ENCODE measurements around the gene FBXO31.
"Not testable (repeated sequence)": the region's sequence is repeated elsewhere in the genome, so short reads cannot be mapped to it uniquely, and the experiment has no call there.

Gene FBXO31

GRCh38 chr16:87380403-87380802, 3.2 kb downstream of the FBXO31 start:
- H2BK15ac ChIP-seq (ENCODE audit: low read length), result no peak overlapping the region
- H2BK12ac ChIP-seq (ENCODE audit: low read length), result peak overlapping the region; percentile 90
- H4K91ac ChIP-seq (ENCODE audit: low read depth, low read length, poor library complexity), result no peak overlapping the region
- H3K4me2 ChIP-seq (ENCODE audit: insufficient read depth, low read length, poor library complexity, severe bottlenecking), result no peak overlapping the region
- no peak overlapping the region for H2AFZ ChIP-seq (ENCODE audit: low read length)
- H3K9ac ChIP-seq (ENCODE audit: low read depth, low read length, poor library complexity), result no peak overlapping the region
- peaks cover 11% of the 10 kb centered on the region for H3K79me1 ChIP-seq (ENCODE audit: low read depth, low read length)
- no peak overlapping the region for H2BK5ac ChIP-seq (ENCODE audit: low read length)
- H2BK120ac ChIP-seq (ENCODE audit: low read depth, low read length), result no peak overlapping the region
- no peak overlapping the region for H3K27ac ChIP-seq (replicated peaks; ENCODE audit: low read length)
- no peak overlapping the region for H4K8ac ChIP-seq (ENCODE audit: low read depth, low read length)
- H3K36me3 ChIP-seq (replicated peaks in 1 of 2; ENCODE audit: control insufficient read depth in 2 of 2, insufficient read depth in 2 of 2, low read length in 2 of 2), result peaks cover 2 to 14% of the 10 kb centered on the region in 2 donors
- no peak overlapping the region for H3K23ac ChIP-seq (ENCODE audit: low read depth, low read length, poor library complexity)
- H2AK5ac ChIP-seq (ENCODE audit: low read depth, low read length), result no peak overlapping the region
- no peak overlapping the region for H3K18ac ChIP-seq (ENCODE audit: low read length)
- no peaks in the 10 kb centered on the region for H3K27me3 ChIP-seq (ENCODE audit: control insufficient read depth in 3 of 3, insufficient read depth in 3 of 3, low read depth in 1 of 3, low read length in 3 of 3)
- H3K4me3 ChIP-seq (ENCODE audit: low read length in 2 of 2), result no peak overlapping the region
- H3K4me1 ChIP-seq (ENCODE audit: control insufficient read depth in 2 of 2, insufficient read depth in 1 of 2, low read depth in 1 of 2, low read length in 2 of 2), result peaks cover 0 to 13% of the 10 kb centered on the region in 2 donors
- H3K9me3 ChIP-seq (replicated peaks in 1 of 2; ENCODE audit: control insufficient read depth in 2 of 2, insufficient read depth in 1 of 2, low read depth in 1 of 2, low read length in 2 of 2), result peaks cover 0 to 1% of the 10 kb centered on the region in 2 donors
- no peak overlapping the region for H3K4ac ChIP-seq (ENCODE audit: low read length)
- no peak for DNase-seq (ENCODE audit: low spot score)
- no peak overlapping the region for H3K14ac ChIP-seq (ENCODE audit: low read length)
- WGBS, 2 donors (ENCODE audit: extremely low coverage in 2 of 2, insufficient read length in 2 of 2, insufficient replicate concordance in 1 of 2), result no CpG with 5 or more reads among the region's 10 CpGs

- H3K4me1 ChIP-seq (ENCODE audit: control insufficient read depth in 2 of 2, insufficient read depth in 1 of 2, low read depth in 1 of 2, low read length in 2 of 2); H2AK5ac ChIP-seq (ENCODE audit: low read depth, low read length); H4K91ac ChIP-seq (ENCODE audit: low read depth, low read length, poor library complexity); H2BK15ac ChIP-seq (ENCODE audit: low read length); H3K4me3 ChIP-seq (ENCODE audit: low read length in 2 of 2); H2BK5ac ChIP-seq (ENCODE audit: low read length); H3K9ac ChIP-seq (ENCODE audit: low read depth, low read length, poor library complexity); H3K4ac ChIP-seq (ENCODE audit: low read length); H3K23ac ChIP-seq (ENCODE audit: low read depth, low read length, poor library complexity); H3K14ac ChIP-seq (ENCODE audit: low read length); H3K27me3 ChIP-seq (ENCODE audit: control insufficient read depth in 3 of 3, insufficient read depth in 3 of 3, low read depth in 1 of 3, low read length in 3 of 3); H3K18ac ChIP-seq (ENCODE audit: low read length); H2BK120ac ChIP-seq (ENCODE audit: low read depth, low read length); DNase-seq (ENCODE audit: low spot score); H3K27ac ChIP-seq (replicated peaks; ENCODE audit: low read length); H2AFZ ChIP-seq (ENCODE audit: low read length); H3K4me2 ChIP-seq (ENCODE audit: insufficient read depth, low read length, poor library complexity, severe bottlenecking); H2BK12ac ChIP-seq (ENCODE audit: low read length); H3K9me3 ChIP-seq (replicated peaks in 1 of 2; ENCODE audit: control insufficient read depth in 2 of 2, insufficient read depth in 1 of 2, low read depth in 1 of 2, low read length in 2 of 2); H4K8ac ChIP-seq (ENCODE audit: low read depth, low read length): not testable (repeated sequence)
- Histone ChIP-seq H3K79me1 (ENCODE audit: low read depth, low read length) (peaks cover 11% of the 10 kb centered on the region), H3K36me3 (replicated peaks in 1 of 2; ENCODE audit: control insufficient read depth in 2 of 2, insufficient read depth in 2 of 2, low read length in 2 of 2) (peaks cover 2 to 14% of the 10 kb centered on the region in 2 donors)
- no CpG with 5 or more reads among the region's 3 CpGs for WGBS, 2 donors (ENCODE audit: extremely low coverage in 2 of 2, insufficient read length in 2 of 2, insufficient replicate concordance in 1 of 2)
Measured at GRCh38 chr16:87379312-87379752, 4.2 kb downstream of the FBXO31 start.

- H3K27ac ChIP-seq (replicated peaks; ENCODE audit: low read length), result no peak overlapping the region
- no peak overlapping the region for H3K18ac ChIP-seq (ENCODE audit: low read length)
Measured at GRCh38 chr16:87376660-87377059, 6.9 kb downstream of the FBXO31 start.

GRCh38 chr16:87375426-87376135, 8.0 kb downstream of the FBXO31 start:
- DNase-seq (ENCODE audit: low spot score), result no peak
- Histone ChIP-seq H3K23ac (ENCODE audit: low read depth, low read length, poor library complexity) (no peak overlapping the region), H2BK15ac (ENCODE audit: low read length) (no peak overlapping the region), H3K36me3 (replicated peaks in 1 of 2; ENCODE audit: control insufficient read depth in 2 of 2, insufficient read depth in 2 of 2, low read length in 2 of 2) (peaks cover 2 to 8% of the 10 kb centered on the region in 2 donors), H2AK5ac (ENCODE audit: low read depth, low read length) (no peak overlapping the region), H3K4me1 (ENCODE audit: control insufficient read depth in 2 of 2, insufficient read depth in 1 of 2, low read depth in 1 of 2, low read length in 2 of 2) (peaks cover 0 to 4% of the 10 kb centered on the region in 2 donors), H3K4me2 (ENCODE audit: insufficient read depth, low read length, poor library complexity, severe bottlenecking) (no peak overlapping the region), H3K18ac (ENCODE audit: low read length) (no peak overlapping the region), H3K14ac (ENCODE audit: low read length) (no peak overlapping the region), H2BK12ac (ENCODE audit: low read length) (no peak overlapping the region), H3K4me3 (ENCODE audit: low read length in 2 of 2) (no peak overlapping the region), H3K4ac (ENCODE audit: low read length) (no peak overlapping the region), H2BK5ac (ENCODE audit: low read length) (no peak overlapping the region), H4K8ac (ENCODE audit: low read depth, low read length) (no peak overlapping the region), H3K27ac (replicated peaks; ENCODE audit: low read length) (no peak overlapping the region), H3K9ac (ENCODE audit: low read depth, low read length, poor library complexity) (no peak overlapping the region), H3K79me1 (ENCODE audit: low read depth, low read length) (peaks cover 5% of the 10 kb centered on the region), H2AFZ (ENCODE audit: low read length) (no peak overlapping the region), H3K27me3 (ENCODE audit: control insufficient read depth in 3 of 3, insufficient read depth in 3 of 3, low read depth in 1 of 3, low read length in 3 of 3) (no peaks in the 10 kb centered on the region), H2BK120ac (ENCODE audit: low read depth, low read length) (no peak overlapping the region), H3K9me3 (replicated peaks in 1 of 2; ENCODE audit: control insufficient read depth in 2 of 2, insufficient read depth in 1 of 2, low read depth in 1 of 2, low read length in 2 of 2) (peaks cover 0 to 1% of the 10 kb centered on the region in 2 donors), H4K91ac (ENCODE audit: low read depth, low read length, poor library complexity) (no peak overlapping the region)
- no CpG with 5 or more reads among the region's 9 CpGs for WGBS, 2 donors (ENCODE audit: extremely low coverage in 2 of 2, insufficient read length in 2 of 2, insufficient replicate concordance in 1 of 2)

More at GRCh38 chr16:87376660-87377059, 6.9 kb downstream of the FBXO31 start:
- peaks cover 0 to 4% of the 10 kb centered on the region in 2 donors for H3K4me1 ChIP-seq (ENCODE audit: control insufficient read depth in 2 of 2, insufficient read depth in 1 of 2, low read depth in 1 of 2, low read length in 2 of 2)
- peaks cover 5% of the 10 kb centered on the region for H3K79me1 ChIP-seq (ENCODE audit: low read depth, low read length)
- no peak overlapping the region for H2BK15ac ChIP-seq (ENCODE audit: low read length)
- H3K23ac ChIP-seq (ENCODE audit: low read depth, low read length, poor library complexity), result no peak overlapping the region
- no peak overlapping the region for H3K4me3 ChIP-seq (ENCODE audit: low read length in 2 of 2)
- H2BK5ac ChIP-seq (ENCODE audit: low read length), result no peak overlapping the region
- H4K8ac ChIP-seq (ENCODE audit: low read depth, low read length), result no peak overlapping the region
- H3K14ac ChIP-seq (ENCODE audit: low read length), result no peak overlapping the region
- no peak overlapping the region for H3K4me2 ChIP-seq (ENCODE audit: insufficient read depth, low read length, poor library complexity, severe bottlenecking)
- peaks cover 2 to 14% of the 10 kb centered on the region in 2 donors for H3K36me3 ChIP-seq (replicated peaks in 1 of 2; ENCODE audit: control insufficient read depth in 2 of 2, insufficient read depth in 2 of 2, low read length in 2 of 2)
- DNase-seq (ENCODE audit: low spot score), result no peak
- H2BK120ac ChIP-seq (ENCODE audit: low read depth, low read length), result no peak overlapping the region
- H3K9ac ChIP-seq (ENCODE audit: low read depth, low read length, poor library complexity), result no peak overlapping the region
- no peak overlapping the region for H2AFZ ChIP-seq (ENCODE audit: low read length)
- no peak overlapping the region for H2BK12ac ChIP-seq (ENCODE audit: low read length)
- WGBS, 2 donors (ENCODE audit: extremely low coverage in 2 of 2, insufficient read length in 2 of 2, insufficient replicate concordance in 1 of 2), result no CpG with 5 or more reads among the region's 6 CpGs
- H3K9me3 ChIP-seq (replicated peaks in 1 of 2; ENCODE audit: control insufficient read depth in 2 of 2, insufficient read depth in 1 of 2, low read depth in 1 of 2, low read length in 2 of 2), result peaks cover 0 to 1% of the 10 kb centered on the region in 2 donors
- H3K27me3 ChIP-seq (ENCODE audit: control insufficient read depth in 3 of 3, insufficient read depth in 3 of 3, low read depth in 1 of 3, low read length in 3 of 3), result no peaks in the 10 kb centered on the region
- H4K91ac ChIP-seq (ENCODE audit: low read depth, low read length, poor library complexity), result no peak overlapping the region
- no peak overlapping the region for H3K4ac ChIP-seq (ENCODE audit: low read length)
- H2AK5ac ChIP-seq (ENCODE audit: low read depth, low read length), result no peak overlapping the region
